K562 (cell line): Measurements from ENCODE around the gene COQ5. TPM values are rescaled to one million over a fixed set of nuclear protein-coding genes. Genes with fewer than 3 reads are reported as not detected.

Source experiments
- CTBP1 ChIP-seq: fragments of 450-650 bp; IDR thresholded peaks from 2 replicates; pipeline ENCODE4 v1.6.1; 2016; ENCODE audit warnings: borderline replicate concordance
- DIDO1 ChIP-seq: fragments of 450-650 bp; IDR thresholded peaks from 2 replicates; pipeline ENCODE4 v1.6.1; 2016; ENCODE audit warnings: low read depth, missing biosample characterization, missing genetic modification characterization
- KDM1A ChIP-seq, 2 experiments: fragments of 450-650 bp; IDR thresholded peaks; 2 replicates each; pipeline ENCODE4 v1.6.1; 2016; ENCODE audit warnings: mild to moderate bottlenecking in 2 of 2
- RB1 ChIP-seq: fragments of 450-650 bp; IDR thresholded peaks from 2 replicates; pipeline ENCODE4 v1.6.1; 2017; ENCODE audit warnings: low read depth, mild to moderate bottlenecking
- ZNF239 ChIP-seq: fragments of 250-450 bp; sonication (Bioruptor Pico); IDR thresholded peaks from 2 replicates; pipeline ENCODE4 v1.4.0; 2020; ENCODE audit warnings: mild to moderate bottlenecking
- ZNF347 ChIP-seq: fragments of 450-650 bp; formaldehyde crosslinking; IDR thresholded peaks from 2 replicates; pipeline ENCODE4 v1.4.0; 2020; ENCODE audit warnings: low read depth, mild to moderate bottlenecking, moderate library complexity
- polyA plus RNA-seq, 8 experiments: library from polyadenylated mRNA; depleted of rRNA in 4 of 8; stranded (reverse) in 5 of 8; unstranded in 3 of 8; fragments of >200 nt; fragmentation: Nextera tagmentation in 2 of 8; fragmentation: Illumina TruSeq in 1 of 8; extraction: Ambion mirVana in 2 of 8; extraction: Trizol in 1 of 8; gene quantifications; 2 replicates each; pipeline versions ENCODE4 v1.2.1 to v1.2.3, GENCODE V29; 2011 to 2014; ENCODE audit warnings: inconsistent platforms in 1 of 8, missing spikeins in 1 of 8
- total RNA-seq, 7 experiments: library from RNA; depleted of rRNA in 6 of 7; stranded (reverse); fragments of >200 nt in 6 of 7; fragmentation: Illumina TruSeq in 2 of 7; extraction: Trizol in 2 of 7; gene quantifications; 2 replicates each; pipeline versions ENCODE4 v1.2.1 to v1.2.3, GENCODE V29; 2011 to 2021; ENCODE audit warnings: low replicate concordance in 1 of 7
- TF ChIP-seq, protein P1 (sequence below): fragments of 450-650 bp; IDR thresholded peaks from 2 replicates; pipeline ENCODE4 v1.6.1; 2016; ENCODE audit warnings: mild to moderate bottlenecking
- TF ChIP-seq, protein P2 (sequence below): sonication (generic); IDR thresholded peaks from 2 replicates; pipeline ENCODE4 v1.6.1; 2016
- TF ChIP-seq, protein P3 (sequence below): fragments of 250-450 bp; sonication (Bioruptor Pico); IDR thresholded peaks from 2 replicates; pipeline ENCODE4 v1.4.0; 2020
- TF ChIP-seq, protein P4 (sequence below): IDR thresholded peaks from 3 replicates; pipeline ENCODE4 v1.6.1; 2011; ENCODE audit warnings: borderline replicate concordance, mild to moderate bottlenecking, moderate library complexity; ENCODE audit not compliant: insufficient read length; ENCODE audit errors: extremely low read depth
- TF ChIP-seq, protein P5 (sequence below): fragments of 200-400 bp; formaldehyde crosslinking; IDR thresholded peaks from 2 replicates; pipeline ENCODE4 v1.6.1; 2017; ENCODE audit warnings: mild to moderate bottlenecking, low read depth, low read length, moderate library complexity
- TF ChIP-seq, protein P6 (sequence below): IDR thresholded peaks from 3 replicates; pipeline ENCODE4 v1.6.1; 2011; ENCODE audit warnings: borderline replicate concordance, mild to moderate bottlenecking; ENCODE audit not compliant: insufficient read length, insufficient read depth

The COQ5 gene
- total and polyA plus RNA-seq, 9 of the 15 experiments (the other 6 are each of a cell fraction or from before 2014, with no cell fraction given) = 19.2 to 59.7 (median 30.4) TPM

DNA sequence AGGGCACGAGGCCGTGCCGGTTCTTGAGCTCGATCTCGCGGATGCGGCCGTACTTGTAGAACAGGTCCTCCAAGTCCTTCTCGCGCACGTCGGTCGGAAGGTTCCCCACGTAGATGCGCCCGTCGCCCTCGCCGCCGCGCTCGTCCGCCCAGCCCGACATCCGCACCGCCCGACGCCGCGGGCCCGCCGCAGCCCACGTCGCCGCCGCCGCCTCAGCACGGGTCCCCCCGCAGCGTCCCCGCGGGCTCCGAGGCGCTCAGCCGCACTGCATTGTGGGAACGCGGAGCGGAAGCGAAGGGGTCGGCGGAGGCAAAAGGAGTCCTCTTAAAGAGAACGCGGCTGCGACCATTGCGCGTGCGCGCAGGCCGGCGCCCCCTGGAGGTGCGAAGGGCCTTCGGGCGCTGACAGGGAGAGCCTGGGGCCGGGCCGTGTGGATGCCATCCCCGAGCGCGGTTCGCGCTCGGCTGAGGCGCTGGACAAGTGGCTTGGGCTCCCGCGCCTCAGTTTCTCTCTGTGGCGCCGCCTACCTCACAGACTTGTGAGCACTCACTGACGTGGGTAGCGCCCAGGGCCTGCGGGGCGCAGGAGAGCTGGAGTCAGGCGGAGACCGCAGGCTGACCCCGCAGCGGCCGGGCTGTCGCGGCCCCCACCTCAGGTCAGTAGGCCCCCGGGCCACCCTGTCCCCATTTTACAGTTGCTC, 59.4 kb downstream of the COQ5 start, which contains the start of gene SRSF9 (continued):
- TF ChIP-seq KDM1A (IDR thresholded peaks at IDR 0.05) = no peak
- TF ChIP-seq RB1 = peak; percentile 90
- TF ChIP-seq, protein P1, sequence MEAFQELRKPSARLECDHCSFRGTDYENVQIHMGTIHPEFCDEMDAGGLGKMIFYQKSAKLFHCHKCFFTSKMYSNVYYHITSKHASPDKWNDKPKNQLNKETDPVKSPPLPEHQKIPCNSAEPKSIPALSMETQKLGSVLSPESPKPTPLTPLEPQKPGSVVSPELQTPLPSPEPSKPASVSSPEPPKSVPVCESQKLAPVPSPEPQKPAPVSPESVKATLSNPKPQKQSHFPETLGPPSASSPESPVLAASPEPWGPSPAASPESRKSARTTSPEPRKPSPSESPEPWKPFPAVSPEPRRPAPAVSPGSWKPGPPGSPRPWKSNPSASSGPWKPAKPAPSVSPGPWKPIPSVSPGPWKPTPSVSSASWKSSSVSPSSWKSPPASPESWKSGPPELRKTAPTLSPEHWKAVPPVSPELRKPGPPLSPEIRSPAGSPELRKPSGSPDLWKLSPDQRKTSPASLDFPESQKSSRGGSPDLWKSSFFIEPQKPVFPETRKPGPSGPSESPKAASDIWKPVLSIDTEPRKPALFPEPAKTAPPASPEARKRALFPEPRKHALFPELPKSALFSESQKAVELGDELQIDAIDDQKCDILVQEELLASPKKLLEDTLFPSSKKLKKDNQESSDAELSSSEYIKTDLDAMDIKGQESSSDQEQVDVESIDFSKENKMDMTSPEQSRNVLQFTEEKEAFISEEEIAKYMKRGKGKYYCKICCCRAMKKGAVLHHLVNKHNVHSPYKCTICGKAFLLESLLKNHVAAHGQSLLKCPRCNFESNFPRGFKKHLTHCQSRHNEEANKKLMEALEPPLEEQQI = no peak
- TF ChIP-seq, protein P2, sequence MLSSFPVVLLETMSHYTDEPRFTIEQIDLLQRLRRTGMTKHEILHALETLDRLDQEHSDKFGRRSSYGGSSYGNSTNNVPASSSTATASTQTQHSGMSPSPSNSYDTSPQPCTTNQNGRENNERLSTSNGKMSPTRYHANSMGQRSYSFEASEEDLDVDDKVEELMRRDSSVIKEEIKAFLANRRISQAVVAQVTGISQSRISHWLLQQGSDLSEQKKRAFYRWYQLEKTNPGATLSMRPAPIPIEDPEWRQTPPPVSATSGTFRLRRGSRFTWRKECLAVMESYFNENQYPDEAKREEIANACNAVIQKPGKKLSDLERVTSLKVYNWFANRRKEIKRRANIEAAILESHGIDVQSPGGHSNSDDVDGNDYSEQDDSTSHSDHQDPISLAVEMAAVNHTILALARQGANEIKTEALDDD = no peak
- TF ChIP-seq ZNF347 (CRISPR knock-in tag) = no peak
- TF ChIP-seq DIDO1 (tag) = no peak
- TF ChIP-seq, protein P3, sequence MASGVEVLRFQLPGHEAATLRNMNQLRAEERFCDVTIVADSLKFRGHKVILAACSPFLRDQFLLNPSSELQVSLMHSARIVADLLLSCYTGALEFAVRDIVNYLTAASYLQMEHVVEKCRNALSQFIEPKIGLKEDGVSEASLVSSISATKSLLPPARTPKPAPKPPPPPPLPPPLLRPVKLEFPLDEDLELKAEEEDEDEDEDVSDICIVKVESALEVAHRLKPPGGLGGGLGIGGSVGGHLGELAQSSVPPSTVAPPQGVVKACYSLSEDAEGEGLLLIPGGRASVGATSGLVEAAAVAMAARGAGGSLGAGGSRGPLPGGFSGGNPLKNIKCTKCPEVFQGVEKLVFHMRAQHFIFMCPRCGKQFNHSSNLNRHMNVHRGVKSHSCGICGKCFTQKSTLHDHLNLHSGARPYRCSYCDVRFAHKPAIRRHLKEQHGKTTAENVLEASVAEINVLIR (CRISPR knock-in tag) = no peak; the same call in 1 of the 2 replicates
- TF ChIP-seq, protein P4, sequence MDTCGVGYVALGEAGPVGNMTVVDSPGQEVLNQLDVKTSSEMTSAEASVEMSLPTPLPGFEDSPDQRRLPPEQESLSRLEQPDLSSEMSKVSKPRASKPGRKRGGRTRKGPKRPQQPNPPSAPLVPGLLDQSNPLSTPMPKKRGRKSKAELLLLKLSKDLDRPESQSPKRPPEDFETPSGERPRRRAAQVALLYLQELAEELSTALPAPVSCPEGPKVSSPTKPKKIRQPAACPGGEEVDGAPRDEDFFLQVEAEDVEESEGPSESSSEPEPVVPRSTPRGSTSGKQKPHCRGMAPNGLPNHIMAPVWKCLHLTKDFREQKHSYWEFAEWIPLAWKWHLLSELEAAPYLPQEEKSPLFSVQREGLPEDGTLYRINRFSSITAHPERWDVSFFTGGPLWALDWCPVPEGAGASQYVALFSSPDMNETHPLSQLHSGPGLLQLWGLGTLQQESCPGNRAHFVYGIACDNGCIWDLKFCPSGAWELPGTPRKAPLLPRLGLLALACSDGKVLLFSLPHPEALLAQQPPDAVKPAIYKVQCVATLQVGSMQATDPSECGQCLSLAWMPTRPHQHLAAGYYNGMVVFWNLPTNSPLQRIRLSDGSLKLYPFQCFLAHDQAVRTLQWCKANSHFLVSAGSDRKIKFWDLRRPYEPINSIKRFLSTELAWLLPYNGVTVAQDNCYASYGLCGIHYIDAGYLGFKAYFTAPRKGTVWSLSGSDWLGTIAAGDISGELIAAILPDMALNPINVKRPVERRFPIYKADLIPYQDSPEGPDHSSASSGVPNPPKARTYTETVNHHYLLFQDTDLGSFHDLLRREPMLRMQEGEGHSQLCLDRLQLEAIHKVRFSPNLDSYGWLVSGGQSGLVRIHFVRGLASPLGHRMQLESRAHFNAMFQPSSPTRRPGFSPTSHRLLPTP = no peak
- TF ChIP-seq, protein P5, sequence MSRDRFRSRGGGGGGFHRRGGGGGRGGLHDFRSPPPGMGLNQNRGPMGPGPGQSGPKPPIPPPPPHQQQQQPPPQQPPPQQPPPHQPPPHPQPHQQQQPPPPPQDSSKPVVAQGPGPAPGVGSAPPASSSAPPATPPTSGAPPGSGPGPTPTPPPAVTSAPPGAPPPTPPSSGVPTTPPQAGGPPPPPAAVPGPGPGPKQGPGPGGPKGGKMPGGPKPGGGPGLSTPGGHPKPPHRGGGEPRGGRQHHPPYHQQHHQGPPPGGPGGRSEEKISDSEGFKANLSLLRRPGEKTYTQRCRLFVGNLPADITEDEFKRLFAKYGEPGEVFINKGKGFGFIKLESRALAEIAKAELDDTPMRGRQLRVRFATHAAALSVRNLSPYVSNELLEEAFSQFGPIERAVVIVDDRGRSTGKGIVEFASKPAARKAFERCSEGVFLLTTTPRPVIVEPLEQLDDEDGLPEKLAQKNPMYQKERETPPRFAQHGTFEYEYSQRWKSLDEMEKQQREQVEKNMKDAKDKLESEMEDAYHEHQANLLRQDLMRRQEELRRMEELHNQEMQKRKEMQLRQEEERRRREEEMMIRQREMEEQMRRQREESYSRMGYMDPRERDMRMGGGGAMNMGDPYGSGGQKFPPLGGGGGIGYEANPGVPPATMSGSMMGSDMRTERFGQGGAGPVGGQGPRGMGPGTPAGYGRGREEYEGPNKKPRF = no peak
- peak; percentile 88 for TF ChIP-seq CTBP1
- TF ChIP-seq, protein P6, sequence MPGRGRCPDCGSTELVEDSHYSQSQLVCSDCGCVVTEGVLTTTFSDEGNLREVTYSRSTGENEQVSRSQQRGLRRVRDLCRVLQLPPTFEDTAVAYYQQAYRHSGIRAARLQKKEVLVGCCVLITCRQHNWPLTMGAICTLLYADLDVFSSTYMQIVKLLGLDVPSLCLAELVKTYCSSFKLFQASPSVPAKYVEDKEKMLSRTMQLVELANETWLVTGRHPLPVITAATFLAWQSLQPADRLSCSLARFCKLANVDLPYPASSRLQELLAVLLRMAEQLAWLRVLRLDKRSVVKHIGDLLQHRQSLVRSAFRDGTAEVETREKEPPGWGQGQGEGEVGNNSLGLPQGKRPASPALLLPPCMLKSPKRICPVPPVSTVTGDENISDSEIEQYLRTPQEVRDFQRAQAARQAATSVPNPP = no peak
- no peak for TF ChIP-seq ZNF239 (CRISPR knock-in tag)
